Tibial nerve (tissue), 3 donors: ENCODE results near the gene PDE4A.

Experiments used
- CTCF ChIP-seq, 5 experiments: fragments of 200-600 bp in 3 of 5; fragments of 450-650 bp in 2 of 5; sonication (generic) in 3 of 5; IDR thresholded peaks; one replicate each; pipeline ENCODE4 v1.5.1; 2016 to 2019; ENCODE audit warnings: antibody characterized with exemption in 5 of 5, mild to moderate bottlenecking in 3 of 5, moderate library complexity in 2 of 5
- POLR2A ChIP-seq, 2 donors: fragments of 450-650 bp; IDR thresholded peaks; one replicate each; pipeline ENCODE4 v1.6.1; 2017; ENCODE audit warnings: antibody characterized with exemption in 2 of 2, mild to moderate bottlenecking in 2 of 2, moderate library complexity in 2 of 2

- TF ChIP-seq CTCF (IDR thresholded peaks at IDR 0.05) (no peak), POLR2A (IDR thresholded peaks at IDR 0.05) (no peak)
These were observed 98.4 kb downstream of the PDE4A start for GRCh38 chr19:10518444-10519361.
